GM18909 (cell line): Measurements from ENCODE around the gene RAD23B.
A peak's percentile ranks its signal among the peaks of the same experiment; 100 is the strongest.
"Not testable (repeated sequence)": the region's sequence is repeated elsewhere in the genome, so short reads cannot be mapped to it uniquely, and the experiment has no call there.

Source experiments
- ATAC-seq: cut with Tn5 transposase; IDR thresholded peaks from one replicate; pipeline ENCODE4 v1.9.1; 2021; ENCODE audit warnings: mild to moderate bottlenecking; ENCODE audit not compliant: unreplicated experiment, poor library complexity

Gene RAD23B

DNA sequence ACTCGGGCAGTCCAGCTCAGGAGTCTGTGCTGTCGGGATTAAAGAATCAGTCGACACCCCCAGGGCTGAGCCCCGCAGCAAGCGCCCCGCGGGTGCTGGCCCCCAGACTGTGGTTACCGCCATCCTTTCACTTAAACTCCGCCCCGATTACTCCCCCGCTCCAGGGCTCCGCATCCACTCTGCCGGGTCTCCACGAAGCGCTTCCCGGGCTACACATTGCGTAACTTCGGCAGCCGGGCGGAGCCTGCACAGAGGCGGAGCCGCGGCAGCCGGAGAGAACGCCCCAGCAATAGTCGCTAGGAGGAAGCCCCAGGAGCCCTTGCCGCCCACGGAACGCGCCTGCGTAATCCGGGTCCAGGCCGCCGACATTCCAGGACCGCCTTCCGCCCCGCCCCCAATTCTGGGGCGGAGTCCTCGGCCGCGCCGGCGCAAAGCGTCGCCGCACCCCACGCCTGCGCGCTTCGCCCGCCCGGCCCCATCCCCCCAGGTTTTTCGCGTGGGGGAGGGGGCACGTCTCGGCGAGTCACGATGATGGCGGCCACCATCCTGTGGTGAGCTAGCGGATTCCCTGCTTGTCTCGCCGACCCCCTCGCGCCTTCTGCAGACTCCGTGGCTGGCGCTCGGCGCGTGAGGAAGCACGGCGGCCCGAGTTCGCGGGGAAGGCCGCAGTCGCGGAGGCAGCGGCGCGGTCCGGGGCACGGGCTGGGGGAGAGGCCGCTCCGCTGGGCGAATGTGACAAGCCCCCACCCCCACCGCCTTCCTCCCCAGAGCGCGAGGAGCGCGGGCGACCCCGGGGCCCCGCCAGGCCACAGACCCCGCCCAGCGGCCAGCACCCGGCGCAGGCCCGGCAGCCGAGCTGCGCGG, at the start of gene RAD23B:
Gene RAD23B, plus strand, starts transcription at position 521 of the 864 bp plus-strand sequence. CDS start 351 bp downstream, outside the sequence.
- ATAC-seq: peak; percentile 88

DNA sequence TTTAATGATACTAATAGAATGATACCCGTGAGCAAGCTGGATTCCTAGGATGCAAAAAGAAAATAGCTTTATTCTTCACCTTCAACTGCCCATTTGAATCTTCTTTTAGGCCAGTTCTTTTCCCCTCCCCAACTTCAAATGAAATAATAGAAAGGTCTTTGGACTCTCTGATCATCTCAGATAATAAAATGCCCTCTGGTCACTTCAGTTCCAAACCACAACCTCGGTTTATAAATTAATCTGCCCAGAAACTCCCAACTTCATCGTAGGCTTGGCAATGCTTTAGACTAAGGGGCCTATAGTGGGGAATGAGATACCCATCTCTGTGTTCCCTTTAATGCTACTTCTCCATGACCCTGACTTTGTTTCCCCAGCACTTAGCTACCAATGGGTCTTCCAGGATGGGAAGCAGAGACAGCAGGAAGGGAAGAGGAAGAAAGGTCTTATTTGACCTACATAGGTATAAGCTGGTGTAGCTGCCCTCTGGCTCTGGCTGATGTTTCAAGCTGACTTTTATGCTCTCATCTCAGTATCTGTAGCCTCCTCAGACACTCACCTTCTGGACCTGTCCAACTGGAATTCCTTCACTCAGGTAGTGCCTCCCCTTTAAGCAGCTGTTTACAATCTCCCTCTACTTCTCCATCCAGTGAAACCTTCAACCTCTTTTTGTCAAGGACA, 47.2 kb upstream of the RAD23B start:
- no peak for ATAC-seq

DNA sequence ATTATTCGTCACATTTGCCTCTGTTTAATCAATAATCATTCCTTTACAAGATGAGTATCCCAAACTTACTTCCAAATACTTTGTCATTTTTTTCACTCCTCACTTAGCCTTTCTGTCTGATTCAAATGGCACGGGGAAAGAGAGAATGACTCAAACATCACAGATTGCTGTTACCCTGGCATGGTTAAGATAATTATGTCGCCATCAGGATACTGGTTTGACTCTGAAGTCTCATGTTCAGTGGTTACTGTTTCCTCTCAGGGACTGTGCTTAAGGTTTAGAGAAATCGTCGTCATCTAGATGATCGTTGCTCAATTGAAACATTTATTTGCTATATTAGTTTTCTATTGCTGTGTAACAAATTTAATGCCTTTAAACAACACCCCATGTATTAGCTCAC, 45.2 kb upstream of the RAD23B start:
- no peak for ATAC-seq

DNA sequence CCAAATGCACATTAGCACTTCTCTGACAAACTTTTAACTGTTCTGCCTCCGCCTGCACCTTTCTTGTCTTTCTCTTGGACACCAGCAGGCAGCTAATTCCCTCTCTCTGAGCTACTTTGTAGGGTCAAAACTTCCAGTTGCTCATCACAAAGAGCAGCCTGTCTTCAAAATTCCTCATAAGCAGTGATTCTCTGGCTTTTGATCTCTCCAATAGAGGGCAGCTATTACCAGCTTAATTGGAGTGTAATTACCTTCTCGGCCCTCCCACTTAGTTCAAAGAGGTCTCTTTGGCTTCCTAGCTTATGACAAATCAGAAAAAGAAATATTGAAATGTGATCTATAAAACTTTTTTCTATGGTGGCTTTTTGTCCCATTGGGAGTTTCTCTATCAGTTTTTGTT, 43.6 kb upstream of the RAD23B start:
- no peak for ATAC-seq

DNA sequence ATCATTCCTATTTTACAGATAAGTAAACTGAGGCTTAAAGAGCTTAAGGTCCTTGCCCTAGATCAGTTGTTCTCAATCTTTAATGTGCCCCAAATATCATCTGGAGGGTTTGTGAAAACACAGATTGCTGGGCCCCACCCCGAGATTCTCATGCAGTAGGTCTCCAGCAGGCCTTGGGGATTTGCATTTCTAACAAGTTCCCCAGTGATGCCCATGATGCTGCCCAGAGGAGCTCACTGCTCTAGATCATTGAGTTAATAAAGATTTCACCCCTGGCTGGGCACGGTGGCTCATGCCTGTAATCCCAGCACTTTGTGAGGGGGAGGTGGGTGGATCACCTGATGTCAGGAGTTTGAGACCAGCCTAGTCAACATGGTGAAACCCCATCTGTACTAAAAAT, 42.8 kb upstream of the RAD23B start:
- no peak for ATAC-seq

DNA sequence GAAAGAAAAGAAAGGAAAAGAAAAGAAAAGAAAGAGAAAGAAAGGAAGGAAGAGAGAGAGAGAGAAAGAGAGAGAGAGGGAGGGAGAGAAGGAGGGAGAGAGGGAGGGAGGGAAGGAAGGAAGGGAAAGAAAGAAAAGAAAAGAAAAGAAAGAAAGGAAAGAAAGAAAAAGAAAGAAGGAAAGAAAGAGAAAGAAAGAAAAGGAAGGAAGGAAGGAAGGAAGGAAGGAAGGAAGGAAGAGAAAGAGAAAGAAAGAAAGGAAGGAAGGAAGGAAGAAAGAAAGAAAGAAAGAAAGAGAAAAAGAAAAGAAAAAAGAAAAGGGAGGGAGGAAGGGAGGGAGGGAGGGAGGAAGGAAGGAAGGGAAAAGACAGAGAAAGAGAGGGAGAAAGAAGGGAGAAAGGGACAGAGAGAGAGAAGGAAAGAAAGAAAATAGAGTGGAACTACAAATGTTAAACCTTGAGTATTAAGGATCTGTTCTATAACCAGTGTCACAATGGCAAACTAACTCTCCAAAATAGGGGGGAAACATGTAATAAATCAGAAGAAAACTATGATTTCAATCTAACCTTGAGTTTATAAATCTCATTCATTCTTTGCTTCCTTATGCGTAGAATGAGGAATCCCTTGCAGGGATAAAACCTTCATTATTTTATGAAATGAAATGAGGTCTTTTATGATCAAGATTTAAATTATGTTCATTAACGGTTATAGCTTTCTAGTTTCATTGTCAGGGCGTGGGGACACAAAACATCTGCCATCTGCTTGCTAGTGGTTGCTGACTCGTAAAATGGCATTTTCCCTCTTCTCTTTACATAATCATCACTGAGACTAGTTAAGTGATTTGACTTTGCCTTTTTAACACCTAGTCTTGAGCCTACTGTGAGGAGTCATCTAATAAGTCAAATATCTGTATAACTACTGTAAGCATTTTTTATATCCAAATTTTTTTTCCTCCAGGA, 40.7 kb upstream of the RAD23B start:
- no peak for ATAC-seq

DNA sequence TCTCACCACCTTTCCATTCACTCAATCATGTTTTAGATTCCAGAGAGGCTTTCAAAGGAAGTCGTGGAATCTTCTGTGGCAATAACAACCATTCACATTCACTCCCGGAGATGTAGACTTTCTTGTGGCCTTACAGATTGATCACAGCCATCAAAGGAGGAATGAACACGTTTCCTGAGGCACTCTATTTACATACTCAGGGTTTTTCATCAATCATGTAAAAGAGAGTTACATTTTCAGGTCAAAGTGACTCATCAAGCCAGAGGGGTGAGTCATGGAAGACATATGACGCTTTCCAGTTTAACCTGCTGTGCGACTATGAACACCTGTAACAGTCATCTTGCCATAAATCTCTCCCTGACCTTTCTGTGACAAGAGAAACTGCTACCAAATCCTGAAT, 39.3 kb upstream of the RAD23B start:
- peak; percentile 55 for ATAC-seq

DNA sequence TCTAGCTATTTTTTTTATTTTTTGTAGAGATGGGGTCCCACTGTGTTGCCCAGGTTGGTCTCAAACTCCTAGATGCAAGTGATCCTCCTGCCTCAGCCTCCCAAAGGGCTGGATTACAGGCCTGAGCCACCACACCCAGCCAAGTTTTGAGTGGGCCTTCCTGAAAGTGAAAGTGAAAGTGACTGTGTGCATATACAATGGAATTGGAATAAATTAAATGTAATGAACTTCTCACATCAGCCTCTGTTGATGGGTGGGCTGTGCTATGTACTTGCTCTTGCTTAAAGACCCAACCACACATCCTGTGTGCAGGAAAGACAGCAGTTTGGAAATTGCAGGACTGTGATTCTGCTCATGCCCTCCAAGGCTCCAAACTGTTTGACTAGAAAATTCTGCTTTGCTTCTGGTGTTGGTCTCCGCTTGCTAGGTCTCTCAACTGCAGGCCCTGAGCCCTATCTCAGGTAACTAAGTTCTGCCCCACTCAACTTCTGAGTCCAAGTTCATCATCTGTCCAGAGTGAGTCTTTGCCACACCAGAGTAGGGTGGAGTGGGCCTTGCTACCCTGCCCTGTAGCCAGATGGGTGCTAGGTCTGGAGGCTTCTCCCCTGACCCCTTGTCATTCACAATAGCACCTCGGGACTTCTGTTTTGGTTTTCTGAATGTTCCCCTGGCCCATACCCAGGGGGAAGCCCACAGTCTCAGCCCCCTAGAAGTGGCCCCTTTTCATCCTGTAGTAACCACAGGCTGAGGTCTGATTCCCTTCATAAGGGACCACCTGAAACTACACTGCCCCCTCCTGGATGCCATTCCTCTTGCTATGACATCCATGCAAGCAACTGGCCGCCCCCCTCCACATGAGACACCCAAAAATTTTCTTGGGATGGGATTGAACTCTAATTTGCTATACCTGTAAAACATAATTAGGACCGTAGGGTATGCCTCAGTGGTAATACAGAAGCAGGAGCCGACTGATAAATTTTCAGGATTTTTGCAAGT, 36.5 kb upstream of the RAD23B start:
- ATAC-seq: no peak

DNA sequence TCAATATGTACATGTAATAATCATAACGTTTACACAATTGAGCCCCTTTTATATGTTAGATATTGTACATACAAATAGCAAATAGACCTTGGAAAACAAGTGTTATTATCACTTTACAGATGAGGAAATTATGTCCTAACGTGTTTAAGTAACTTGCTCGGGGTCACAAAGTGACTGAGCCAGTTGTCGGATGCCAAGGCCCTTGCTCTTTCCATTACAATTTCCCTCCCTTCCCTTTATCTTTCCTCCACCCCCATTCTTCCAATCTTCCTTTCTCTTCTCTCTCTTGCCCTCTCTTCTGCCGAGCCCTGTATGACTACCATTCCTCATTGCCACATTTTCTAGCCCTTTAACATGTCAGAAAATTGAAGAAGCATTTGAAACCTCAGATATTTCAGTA, 34.4 kb upstream of the RAD23B start:
- ATAC-seq: no peak

DNA sequence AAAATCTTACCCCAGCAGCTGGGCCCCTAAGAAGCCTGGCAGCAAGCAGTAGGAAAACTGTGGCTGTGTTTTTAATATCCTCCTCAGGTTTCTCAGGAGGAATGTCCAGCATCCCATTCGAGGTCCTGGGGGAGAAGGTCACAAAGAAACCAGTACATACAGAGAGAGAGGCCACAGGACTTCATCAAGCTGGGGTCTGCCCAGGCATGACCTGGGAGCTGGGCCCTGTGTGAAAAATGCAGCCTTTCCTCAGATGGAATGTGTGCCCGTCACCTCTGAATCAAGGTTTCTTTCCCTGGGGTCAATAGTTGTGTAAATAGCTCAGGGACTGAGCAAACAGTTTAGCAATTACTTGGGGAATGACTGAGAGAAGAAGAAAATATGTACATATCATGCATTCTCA, 33.9 kb upstream of the RAD23B start:
- ATAC-seq: no peak

DNA sequence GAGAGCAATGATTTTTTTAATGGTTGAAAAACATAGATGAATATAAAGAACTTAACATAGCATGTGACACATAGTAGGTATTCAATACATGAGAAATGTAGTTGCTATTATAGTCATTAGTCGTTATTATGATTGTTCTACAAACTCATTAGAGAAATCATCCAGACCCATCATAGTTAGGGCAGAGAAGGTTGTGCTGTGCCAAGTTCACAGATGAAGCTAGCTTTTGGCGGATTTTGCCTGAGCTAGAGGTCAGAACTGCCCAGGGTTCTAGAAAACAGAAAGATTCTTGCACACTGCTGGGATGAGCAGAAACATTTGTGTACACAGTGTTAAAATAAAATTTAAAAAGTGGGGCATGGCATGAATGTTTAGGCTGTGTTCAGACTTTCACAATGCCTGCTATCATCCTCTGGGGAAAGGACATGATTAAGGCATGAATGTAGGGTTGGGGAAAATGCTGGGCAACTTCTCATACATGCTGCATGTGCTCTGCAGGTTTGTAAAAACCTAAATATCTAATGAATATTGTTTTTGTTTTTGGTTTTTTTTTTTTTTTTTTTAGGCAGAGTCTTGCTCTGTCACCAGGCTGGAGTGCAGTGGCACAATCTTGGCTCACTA, 33.3 kb upstream of the RAD23B start:
- ATAC-seq: no peak

DNA sequence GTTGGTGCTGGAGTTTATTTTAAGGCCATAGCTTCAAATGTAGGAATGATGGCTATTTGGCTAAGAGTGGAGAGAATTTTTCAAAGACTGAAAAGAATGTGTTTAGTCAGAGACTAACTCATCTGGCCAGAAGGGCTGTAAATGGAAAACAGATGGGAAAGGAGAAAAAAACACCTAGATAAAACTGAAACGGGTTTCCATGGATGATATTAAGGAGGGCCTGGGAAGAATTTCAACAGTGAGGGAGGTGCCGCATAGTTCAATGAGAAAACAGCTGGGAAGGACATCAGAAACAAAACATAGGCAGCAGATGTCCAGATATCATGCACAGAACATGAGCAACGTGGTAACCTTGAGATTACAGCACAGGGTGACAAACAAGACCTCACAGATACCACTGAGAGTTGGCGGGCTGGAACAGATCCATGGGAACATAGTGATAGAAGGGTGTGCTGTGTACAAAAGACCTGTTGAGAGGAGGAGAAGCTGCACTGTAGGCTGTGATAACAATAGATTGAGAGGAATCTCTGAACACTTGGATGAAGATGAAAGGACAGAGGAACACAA, 31.2 kb upstream of the RAD23B start:
- no peak for ATAC-seq

DNA sequence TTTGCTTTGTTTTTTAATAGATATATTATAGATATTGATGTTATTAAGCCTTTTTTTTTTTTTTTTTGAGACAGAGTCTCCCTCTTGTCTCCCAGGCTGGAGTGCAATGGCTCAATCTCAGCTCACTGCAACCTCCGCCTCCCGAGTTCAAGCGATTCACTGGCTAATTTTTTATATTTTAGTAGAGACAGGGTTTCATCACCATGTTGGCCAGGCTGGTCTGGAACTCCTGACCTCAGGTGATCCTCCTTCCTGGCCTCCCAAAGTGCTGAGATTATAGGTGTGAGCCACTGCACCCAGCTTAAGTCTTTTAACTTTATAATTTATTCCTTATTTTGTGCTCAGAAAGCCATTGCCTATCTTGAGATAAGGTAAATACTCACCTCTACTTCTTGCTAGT, 24.2 kb upstream of the RAD23B start:
- ATAC-seq: no peak

DNA sequence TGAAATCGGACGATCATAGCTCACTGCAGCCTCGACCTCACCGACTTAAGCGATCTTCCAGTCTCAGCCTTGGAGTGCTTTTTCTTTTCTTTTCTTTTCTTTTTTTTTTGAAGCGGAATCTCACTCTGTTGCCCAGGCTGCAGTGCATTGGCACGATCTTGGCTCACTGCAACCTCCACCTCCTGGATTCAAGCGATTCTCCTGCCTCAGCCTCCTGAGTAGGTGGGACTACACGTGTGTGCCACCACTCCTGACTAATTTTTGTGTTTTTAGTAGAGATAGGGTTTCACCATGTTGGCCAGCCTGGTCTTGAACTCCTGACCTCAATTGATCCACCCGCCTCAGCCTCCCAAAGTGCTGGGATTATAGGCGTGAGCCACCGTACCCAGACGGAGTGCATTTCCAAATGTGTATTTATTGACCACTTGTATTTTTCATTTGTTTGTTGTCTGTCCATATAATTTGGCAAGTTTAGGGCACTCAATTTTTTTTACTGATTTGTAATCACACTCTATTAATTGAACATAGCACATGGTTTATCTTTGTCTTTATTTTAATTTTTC, 23.2 kb upstream of the RAD23B start:
- not testable (repeated sequence) for ATAC-seq

DNA sequence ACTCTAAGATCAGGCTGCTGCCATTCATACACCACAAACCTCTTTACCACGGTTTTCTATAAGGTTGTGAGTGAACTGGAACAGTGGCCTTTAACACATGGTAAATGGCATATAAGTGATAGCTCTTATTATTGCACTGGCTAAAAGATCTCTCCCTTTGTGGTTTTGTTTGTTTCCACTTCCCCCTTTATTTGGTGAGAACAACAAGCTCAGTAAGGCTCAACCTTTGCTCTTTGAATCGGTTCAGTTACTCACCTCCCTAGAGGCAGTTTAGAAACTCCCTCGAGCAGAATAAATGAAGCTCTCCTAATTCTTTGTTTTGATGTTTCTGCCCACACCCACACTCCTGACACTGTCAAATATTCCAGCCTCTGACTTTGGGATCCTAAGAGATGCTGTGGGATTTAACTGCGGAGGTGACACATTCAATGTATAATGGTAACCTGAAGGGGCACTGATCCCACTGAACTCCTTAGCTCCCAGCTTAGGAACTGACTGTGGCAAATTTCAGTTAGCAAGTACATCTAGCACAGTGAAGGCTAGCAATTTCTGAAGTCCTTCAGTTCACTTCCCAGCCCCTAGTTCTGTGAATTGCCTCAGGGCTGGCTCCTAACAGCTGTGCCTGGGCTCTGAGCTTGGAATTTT, 22.5 kb upstream of the RAD23B start:
- peak; percentile 100 for ATAC-seq

DNA sequence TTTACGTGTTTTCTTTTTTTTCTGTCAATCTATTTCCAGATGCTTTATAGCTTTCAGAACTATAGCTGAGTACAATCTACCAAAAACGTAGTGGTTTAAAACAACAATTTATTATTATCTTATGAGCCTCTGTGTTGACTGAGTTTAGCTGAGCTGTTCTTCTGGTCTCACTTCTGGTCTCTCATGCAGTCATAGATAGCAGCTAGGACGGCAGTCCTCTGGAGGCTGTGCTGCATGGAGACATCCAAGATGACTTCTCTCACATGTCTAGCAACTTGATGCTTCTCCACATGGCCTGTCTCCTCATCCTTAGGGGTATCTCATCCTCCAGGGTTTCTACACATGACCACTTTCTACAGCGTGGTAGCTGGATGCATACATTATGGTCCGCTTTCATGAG, 22.0 kb upstream of the RAD23B start:
- ATAC-seq: no peak

DNA sequence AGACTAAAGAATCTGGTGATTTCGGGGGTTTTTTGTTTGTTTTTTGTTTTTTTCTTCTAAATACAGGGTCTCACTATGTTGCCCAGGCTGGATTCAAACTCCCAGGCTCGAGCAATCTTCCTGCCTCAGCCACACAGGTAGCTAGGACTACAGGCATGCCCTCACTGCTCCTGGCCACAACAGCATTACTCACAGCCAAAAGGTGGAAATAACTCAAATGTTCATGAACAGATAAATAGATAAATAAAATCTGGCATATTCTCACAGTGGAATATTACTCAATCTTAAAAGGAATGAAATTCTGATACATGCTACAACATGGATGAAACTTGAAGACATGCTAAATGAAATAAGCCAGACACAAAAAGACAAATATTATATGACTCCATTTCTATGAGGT, 19.8 kb upstream of the RAD23B start:
- no peak for ATAC-seq
